ENCODE results near the gene G6PC2.
A peak's percentile ranks its signal among the peaks of the same experiment; 100 is the strongest.
"Not testable (repeated sequence)": the region's sequence is repeated elsewhere in the genome, so short reads cannot be mapped to it uniquely, and the experiment has no call there.

The G6PC2 gene

GRCh38 chr2:168907940-168908662, 7.0 kb downstream of the G6PC2 start:
- DNase-seq: no peak

- no peak for DNase-seq
These were observed 9.2 kb downstream of the G6PC2 start for GRCh38 chr2:168910330-168910729.

DNA sequence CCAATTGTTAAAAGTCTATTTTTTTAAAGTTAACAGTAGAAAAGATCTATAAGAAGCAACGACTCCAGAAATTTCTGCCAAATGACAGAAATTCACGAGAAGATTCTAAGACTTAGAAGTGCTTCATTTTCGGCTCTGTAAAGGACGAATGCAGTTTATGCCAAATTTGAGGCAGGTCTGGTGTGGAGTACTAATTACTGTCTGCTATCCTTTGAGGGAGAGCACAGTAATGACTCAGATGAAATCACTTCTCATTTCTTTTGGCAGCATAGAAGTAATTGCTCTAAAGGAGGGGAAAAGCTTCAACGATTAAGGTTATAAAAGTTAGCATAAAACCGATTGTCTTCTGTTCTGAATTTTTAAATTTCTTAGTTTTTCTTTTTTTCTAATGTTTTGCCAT, 11.4 kb downstream of the G6PC2 start:
- DNase-seq: no peak

- no peak for DNase-seq
These were observed 11.8 kb downstream of the G6PC2 start for GRCh38 chr2:168912901-168913369.

GRCh38 chr2:168913495-168913894, 12.4 kb downstream of the G6PC2 start:
- no peak for DNase-seq

GRCh38 chr2:168915441-168916330, 14.6 kb downstream of the G6PC2 start:
- no peak for DNase-seq

DNA sequence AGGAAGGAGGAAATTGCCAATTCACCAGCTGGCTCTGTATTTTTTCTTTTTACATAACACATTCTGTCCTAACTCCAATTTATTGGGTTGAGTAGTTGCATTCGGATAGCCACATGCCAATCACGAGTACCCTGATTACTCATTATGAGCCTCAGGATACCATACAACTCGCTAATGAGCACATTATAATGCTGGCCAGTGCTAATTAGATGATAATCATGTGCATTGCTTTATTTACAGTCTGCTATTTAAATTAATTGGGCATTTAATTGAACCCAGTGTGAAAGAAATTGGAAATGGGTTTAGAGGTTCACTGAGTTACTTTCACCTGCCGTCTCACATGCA, 15.2 kb downstream of the G6PC2 start:
- no peak for DNase-seq

DNA sequence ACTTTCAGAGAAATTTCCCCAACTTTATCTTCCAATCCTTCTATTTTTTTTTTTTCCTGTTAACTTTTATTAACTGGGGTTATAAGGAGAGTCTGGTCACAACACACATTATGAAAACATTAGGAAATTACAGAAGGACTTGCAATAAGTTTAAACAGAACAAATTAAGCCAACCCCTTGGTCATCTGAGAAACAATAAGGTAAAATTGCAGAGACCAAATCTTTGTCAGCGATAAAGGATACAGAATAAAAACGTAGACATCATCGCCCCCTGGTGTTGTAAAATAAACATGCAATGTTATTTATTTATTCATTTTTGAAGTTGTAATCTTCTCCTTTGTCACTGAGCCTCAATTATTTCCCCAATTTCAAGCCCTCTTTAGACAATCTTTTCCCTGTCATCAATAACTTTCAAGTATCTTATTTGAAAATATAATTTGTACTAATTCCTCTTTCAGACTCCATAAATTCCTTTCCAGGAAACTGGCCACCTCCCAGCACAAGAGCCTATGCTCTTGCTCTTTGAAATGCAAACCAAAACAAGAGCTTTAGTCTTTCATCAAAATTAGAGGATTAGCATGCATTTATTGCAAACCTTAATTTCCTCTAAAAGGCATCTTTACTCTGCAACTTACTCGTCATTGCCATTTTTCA, 19.5 kb downstream of the G6PC2 start:
- peak; percentile 54 for DNase-seq

GRCh38 chr2:168926621-168927386, 25.7 kb downstream of the G6PC2 start:
- DNase-seq: no peak

DNA sequence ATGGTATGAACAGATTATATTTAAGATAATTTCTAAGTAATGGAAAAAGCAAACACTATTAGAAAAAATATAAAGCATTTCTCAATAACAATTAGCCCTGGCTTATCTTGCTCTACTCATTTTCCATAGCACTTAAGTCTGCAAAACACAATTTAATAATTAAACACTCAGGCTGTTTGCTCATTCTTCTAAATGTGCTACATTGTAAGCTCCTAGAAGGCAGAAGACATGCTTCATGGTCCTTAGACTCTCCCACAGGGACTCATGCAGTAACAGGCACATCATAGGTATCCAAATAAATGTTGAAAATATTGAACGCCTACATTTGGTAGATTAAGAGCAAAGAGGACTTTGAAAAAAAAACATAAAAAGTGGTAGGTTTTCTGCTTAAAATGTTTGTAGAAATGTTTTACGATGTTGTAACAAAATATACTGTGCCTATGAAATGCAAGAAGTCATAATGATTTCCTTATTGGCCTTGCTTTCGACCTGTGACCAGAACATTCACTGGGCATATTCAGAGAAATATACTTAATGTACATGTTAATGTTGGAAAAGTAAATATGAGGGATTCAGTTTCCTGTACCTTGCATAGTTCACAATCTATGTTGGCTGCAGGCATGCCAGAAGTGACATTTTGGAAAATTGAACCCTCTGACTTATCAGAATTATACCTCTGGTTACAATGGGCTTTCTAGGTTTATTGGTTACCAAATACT, 27.2 kb downstream of the G6PC2 start:
- no peak for DNase-seq

DNA sequence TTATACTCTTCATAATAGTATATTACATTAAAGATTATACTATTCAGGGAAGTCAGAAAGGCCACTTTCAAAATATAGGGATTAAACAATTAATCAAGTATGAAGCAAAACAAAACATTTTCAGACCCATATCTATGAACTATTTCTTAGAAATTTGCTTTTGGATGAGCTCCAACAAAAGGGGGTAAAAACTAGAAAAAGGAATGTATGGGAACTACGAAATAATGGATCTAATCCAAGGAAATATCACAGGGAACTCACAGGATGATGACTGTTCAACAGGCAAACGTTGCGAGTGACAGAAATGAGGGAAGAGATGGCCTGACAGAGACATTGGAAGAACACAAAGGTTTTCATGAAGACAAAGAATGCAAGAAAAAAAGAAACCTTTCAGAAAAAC, 27.9 kb downstream of the G6PC2 start:
- no peak for DNase-seq

GRCh38 chr2:168930242-168930641, 29.2 kb downstream of the G6PC2 start:
- no peak for DNase-seq

GRCh38 chr2:168932174-168932573, 31.1 kb downstream of the G6PC2 start:
- not testable (repeated sequence) for DNase-seq

GRCh38 chr2:168934826-168935225, 33.7 kb downstream of the G6PC2 start:
- no peak for DNase-seq

DNA sequence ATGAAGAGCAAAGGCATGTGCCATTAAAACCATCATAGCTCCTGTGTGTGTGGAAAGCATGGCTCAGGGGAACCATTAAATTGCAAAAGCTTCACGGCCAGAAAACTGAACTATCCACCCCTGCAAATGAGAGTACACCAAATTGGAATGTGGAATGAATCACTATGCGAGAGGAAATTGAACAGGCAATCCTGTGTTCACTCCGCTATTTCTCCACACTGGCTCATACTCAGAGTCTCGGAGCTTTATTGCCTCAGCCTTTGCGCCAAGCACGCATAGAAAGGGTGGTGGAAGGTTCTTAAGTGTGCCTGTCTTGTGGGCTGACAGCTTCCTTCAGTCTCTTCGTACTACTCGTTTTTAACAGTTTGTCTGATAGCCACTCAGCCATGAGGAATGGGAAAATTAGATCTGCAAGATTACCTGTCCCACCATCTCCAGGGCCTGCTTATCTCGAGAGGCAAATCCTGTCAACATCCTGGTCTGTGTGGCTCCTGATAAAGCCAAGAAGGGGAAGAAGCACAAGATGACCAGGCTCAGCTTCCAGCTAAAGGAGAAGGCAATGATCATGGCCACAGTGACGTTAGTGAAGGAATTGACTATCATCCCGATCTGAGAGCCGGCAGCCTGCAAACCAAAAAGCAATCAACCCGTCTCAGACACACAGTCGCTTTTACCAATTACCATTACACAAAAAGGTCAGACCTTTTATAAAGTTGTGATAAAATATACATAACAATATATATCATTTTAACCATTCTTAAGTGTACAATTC, 34.9 kb downstream of the G6PC2 start:
- DNase-seq: no peak

GRCh38 chr2:168939061-168939460, 38.0 kb downstream of the G6PC2 start:
- DNase-seq: no peak

DNA sequence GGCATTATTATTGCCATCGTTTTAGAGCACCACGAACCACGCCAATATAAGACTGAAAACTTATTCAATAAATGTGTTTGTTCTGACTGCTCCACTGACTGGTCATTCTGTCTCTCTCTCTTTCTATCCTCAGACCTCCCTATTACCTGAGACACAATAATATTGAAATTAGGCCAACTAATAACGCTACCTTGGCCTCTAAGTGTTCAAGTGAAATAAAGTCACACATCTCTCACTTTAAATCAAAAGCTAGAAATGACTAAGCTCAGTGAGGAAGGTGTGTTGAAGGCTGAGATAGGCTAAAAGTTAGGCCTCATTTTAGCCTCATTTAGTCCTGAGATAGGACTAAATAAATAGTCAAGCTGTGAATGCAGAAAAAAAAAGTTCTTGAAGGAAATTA, 38.8 kb downstream of the G6PC2 start:
- DNase-seq: no peak

GRCh38 chr2:168941297-168941696, 40.2 kb downstream of the G6PC2 start:
- DNase-seq: no peak

DNA sequence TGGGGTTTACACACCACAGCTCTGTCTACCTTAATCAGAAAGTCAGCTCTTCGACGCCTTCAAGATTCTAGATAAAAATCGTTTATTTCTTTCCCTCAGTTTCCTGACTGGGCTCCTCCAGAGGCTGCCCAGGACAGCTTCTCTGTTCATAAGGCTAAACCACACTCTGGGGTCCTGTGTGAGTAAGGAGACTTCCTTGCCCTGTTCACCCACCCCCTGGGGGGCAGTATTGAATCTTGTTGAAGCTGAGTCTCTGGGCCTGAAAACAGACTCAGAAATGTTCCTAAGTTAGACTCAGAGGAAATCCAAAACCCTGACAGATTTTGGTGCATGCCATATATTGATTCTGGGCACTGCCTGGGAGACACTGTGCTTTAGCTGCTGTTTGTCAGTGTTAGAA, 43.0 kb downstream of the G6PC2 start:
- no peak for DNase-seq

- no peak for DNase-seq
These were observed 44.4 kb downstream of the G6PC2 start for GRCh38 chr2:168945508-168945907.

- DNase-seq: no peak
These were observed 47.6 kb downstream of the G6PC2 start for GRCh38 chr2:168948621-168949212.

Measured in NCI-H2029 treated with DMSO at 0.1 percent for 48 hours (cell line).